ENCODE results near the gene MASP1.

DNA sequence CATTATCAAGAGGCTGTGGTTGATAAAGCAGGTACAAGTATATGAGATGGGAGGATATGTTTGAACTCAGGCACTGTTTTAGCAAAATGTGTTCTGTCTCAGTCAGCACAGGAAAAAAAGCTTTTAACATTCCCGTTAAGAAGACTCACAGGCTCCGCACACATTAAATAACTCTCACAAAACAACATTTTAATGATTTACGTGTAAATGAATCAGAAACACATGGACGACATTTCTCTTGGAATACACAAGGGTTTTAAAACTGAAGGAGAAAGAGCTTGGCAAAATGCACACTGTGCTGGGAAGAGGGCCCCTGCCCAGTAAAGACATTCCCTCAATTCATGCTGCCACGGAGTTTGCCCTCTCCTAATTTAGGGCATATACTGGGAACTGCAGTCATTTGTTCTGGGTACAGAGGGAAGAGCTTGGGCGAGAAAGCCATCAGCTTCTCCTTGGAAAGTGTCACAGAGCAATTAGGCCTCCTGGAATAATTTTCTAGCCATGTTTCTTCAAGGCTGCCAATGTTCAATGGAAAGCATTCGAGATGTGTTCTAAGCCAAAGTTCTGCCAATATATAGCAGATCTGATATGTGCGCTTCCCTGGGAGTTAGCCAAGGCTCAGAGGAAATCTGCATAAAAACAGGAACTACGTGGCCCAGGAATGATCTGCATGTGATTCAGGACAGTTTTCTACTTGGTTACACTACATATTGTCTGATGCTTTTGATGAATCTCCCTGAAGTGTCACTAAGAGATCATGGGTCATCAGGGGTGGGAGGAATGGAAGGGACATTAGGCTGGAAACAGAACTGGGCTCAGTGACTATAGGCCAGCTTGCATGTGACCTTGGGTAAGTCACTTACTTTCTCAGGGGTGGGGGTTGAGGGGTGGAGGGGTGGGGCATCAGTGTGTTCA lies 2.2 kb upstream of the MASP1 start:
- TF ChIP-seq EZH2 (IDR thresholded peaks at IDR 0.05; ENCODE audit: low read length, missing control alignments): no peak
- TF ChIP-seq, protein P1, sequence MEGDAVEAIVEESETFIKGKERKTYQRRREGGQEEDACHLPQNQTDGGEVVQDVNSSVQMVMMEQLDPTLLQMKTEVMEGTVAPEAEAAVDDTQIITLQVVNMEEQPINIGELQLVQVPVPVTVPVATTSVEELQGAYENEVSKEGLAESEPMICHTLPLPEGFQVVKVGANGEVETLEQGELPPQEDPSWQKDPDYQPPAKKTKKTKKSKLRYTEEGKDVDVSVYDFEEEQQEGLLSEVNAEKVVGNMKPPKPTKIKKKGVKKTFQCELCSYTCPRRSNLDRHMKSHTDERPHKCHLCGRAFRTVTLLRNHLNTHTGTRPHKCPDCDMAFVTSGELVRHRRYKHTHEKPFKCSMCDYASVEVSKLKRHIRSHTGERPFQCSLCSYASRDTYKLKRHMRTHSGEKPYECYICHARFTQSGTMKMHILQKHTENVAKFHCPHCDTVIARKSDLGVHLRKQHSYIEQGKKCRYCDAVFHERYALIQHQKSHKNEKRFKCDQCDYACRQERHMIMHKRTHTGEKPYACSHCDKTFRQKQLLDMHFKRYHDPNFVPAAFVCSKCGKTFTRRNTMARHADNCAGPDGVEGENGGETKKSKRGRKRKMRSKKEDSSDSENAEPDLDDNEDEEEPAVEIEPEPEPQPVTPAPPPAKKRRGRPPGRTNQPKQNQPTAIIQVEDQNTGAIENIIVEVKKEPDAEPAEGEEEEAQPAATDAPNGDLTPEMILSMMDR (conservative IDR thresholded peaks at IDR 0.05 in 1 of 2, IDR thresholded peaks at IDR 0.05 in 1 of 2; ENCODE audit: low read depth in 1 of 2, low read length in 2 of 2): no peak

All from fibroblast of lung (primary cell).